GM12878 (cell line): ENCODE measurements around the gene CHTOP. TPM values are rescaled to one million over a fixed set of nuclear protein-coding genes. Genes with fewer than 3 reads are reported as not detected.

Experiments used
- MYC ChIP-seq: IDR thresholded peaks from 2 replicates; pipeline ENCODE4 v1.6.1; 2011; ENCODE audit warnings: mild to moderate bottlenecking, low read length, moderate library complexity, inconsistent platforms; ENCODE audit not compliant: insufficient read depth, insufficient replicate concordance, insufficient read length, severe bottlenecking
- USF2 ChIP-seq: IDR thresholded peaks from 2 replicates; pipeline ENCODE4 v1.6.1; 2011; ENCODE audit warnings: low read depth, low read length, improper control_type of control experiment, borderline replicate concordance
- microRNA-seq: library from miRNA; unstranded; fragments of <30 nt; microRNA quantifications from one replicate; pipeline ENCODE4, GENCODE V29; 2018
- polyA plus RNA-seq, 11 experiments: library from polyadenylated mRNA; depleted of rRNA in 4 of 11; unstranded in 6 of 11; stranded (reverse) in 5 of 11; fragments of >200 nt; fragmentation: Nextera tagmentation in 4 of 11; fragmentation: Illumina TruSeq in 1 of 11; extraction: Ambion mirVana in 4 of 11; extraction: Trizol in 1 of 11; gene quantifications; 1 replicate in 1 of 11; 2 replicates in 10 of 11; pipeline versions ENCODE4 v1.2.1 to v1.2.3, GENCODE V29; 2011 to 2016; ENCODE audit warnings: inconsistent platforms in 2 of 11, missing spikeins in 2 of 11, low read depth in 1 of 11
- small RNA-seq: library from RNA; depleted of rRNA; stranded (forward); fragments of <200 nt; gene quantifications from one replicate; pipeline ENCODE3, GENCODE V24; 2014
- total RNA-seq, 4 experiments: library from RNA; depleted of rRNA in 3 of 4; stranded (reverse); fragments of >200 nt in 3 of 4; fragmentation: Illumina TruSeq in 1 of 4; extraction: Trizol in 1 of 4; gene quantifications; 2 replicates each; pipeline versions ENCODE4 v1.2.1 to v1.2.3, GENCODE V29; 2013 to 2021

The CHTOP gene
- total and polyA plus RNA-seq, 10 of the 15 experiments (the other 5 are each of a cell fraction or from before 2014, with no cell fraction given), result 8.4 to 93.8 (median 52.3) TPM

GRCh38 chr1:153693466-153693865 lies 59.6 kb downstream of the CHTOP start (continued):
- no peak for TF ChIP-seq USF2
- no peak for TF ChIP-seq MYC
- TF ChIP-seq, all 136 proteins: peak for 0

Small RNA genes lying within 50 kb of the gene (microRNA-seq; reads per million reads assigned to microRNA genes)
- not detected for gene MIR8083

Small RNA genes lying within 50 kb of the gene (small RNA-seq; reads per million reads assigned to genes)
- gene MIR8083, result not detected

Other genes starting within 250 kb of the CHTOP start
Only the 7 nearest of the 17 such genes appear.
- not detected in 2 replicates for gene S100A16, start 20.9 kb upstream of the CHTOP start, total RNA-seq (2014; rRNA removed)
- not detected in 2 replicates for gene S100A16, start 20.9 kb upstream of the CHTOP start, total RNA-seq (2014; rRNA removed; fragmentation: Illumina TruSeq; extraction: Trizol)
- 0.51 TPM in 1 of 2 replicates, not detected in the other for gene S100A16, start 20.9 kb upstream of the CHTOP start, total RNA-seq (2021)
- 0.12 and 0.15 TPM in 2 replicates for gene S100A16, start 20.9 kb upstream of the CHTOP start, polyA plus RNA-seq (2011; rRNA removed)
- not detected in 2 replicates for gene S100A16, start 20.9 kb upstream of the CHTOP start, polyA plus RNA-seq (2014; fragmentation: Illumina TruSeq; extraction: Trizol)
- not detected for gene S100A16, start 20.9 kb upstream of the CHTOP start, polyA plus RNA-seq (2014; fragmentation: Nextera tagmentation; extraction: Ambion mirVana)
- gene S100A16, start 20.9 kb upstream of the CHTOP start, polyA plus RNA-seq (2014; rRNA removed), result not detected in 2 replicates
- gene S100A16, start 20.9 kb upstream of the CHTOP start, polyA plus RNA-seq (2016; fragmentation: Nextera tagmentation; extraction: Ambion mirVana), result under 1 TPM; 0.14 to 0.35 TPM
- 0.28 and 0.33 TPM in 2 replicates for gene S100A14, start 17.7 kb upstream of the CHTOP start, total RNA-seq (2014; rRNA removed)
- gene S100A14, start 17.7 kb upstream of the CHTOP start, total RNA-seq (2014; rRNA removed; fragmentation: Illumina TruSeq; extraction: Trizol), result 0.28 TPM in 1 of 2 replicates, not detected in the other
- 0.53 and 0.54 TPM in 2 replicates for gene S100A14, start 17.7 kb upstream of the CHTOP start, total RNA-seq (2021)
- gene S100A14, start 17.7 kb upstream of the CHTOP start, polyA plus RNA-seq (2011; rRNA removed), result 0.58 and 0.89 TPM in 2 replicates
- 0.35 and 0.46 TPM in 2 replicates for gene S100A14, start 17.7 kb upstream of the CHTOP start, polyA plus RNA-seq (2014; fragmentation: Illumina TruSeq; extraction: Trizol)
- under 1 TPM in 1 of 2 experiments, not detected in 1; 0.20 TPM for gene S100A14, start 17.7 kb upstream of the CHTOP start, polyA plus RNA-seq (2014; fragmentation: Nextera tagmentation; extraction: Ambion mirVana)
- 0.28 and 0.77 TPM in 2 replicates for gene S100A14, start 17.7 kb upstream of the CHTOP start, polyA plus RNA-seq (2014; rRNA removed)
- gene S100A14, start 17.7 kb upstream of the CHTOP start, polyA plus RNA-seq (2016; fragmentation: Nextera tagmentation; extraction: Ambion mirVana), result not detected
- gene S100A13, start 6.6 kb upstream of the CHTOP start, total RNA-seq (2014; rRNA removed), result 6.2 and 8.1 TPM in 2 replicates
- 7.9 and 9.1 TPM in 2 replicates for gene S100A13, start 6.6 kb upstream of the CHTOP start, total RNA-seq (2014; rRNA removed; fragmentation: Illumina TruSeq; extraction: Trizol)
- gene S100A13, start 6.6 kb upstream of the CHTOP start, total RNA-seq (2021), result 10.3 and 12.8 TPM in 2 replicates
- 5.6 and 6.6 TPM in 2 replicates for gene S100A13, start 6.6 kb upstream of the CHTOP start, polyA plus RNA-seq (2011; rRNA removed)
- gene S100A13, start 6.6 kb upstream of the CHTOP start, polyA plus RNA-seq (2014; fragmentation: Illumina TruSeq; extraction: Trizol), result 10.1 and 10.3 TPM in 2 replicates
- 10 to 100 TPM; 29.7 to 30.9 TPM for gene S100A13, start 6.6 kb upstream of the CHTOP start, polyA plus RNA-seq (2014; fragmentation: Nextera tagmentation; extraction: Ambion mirVana)
- gene S100A13, start 6.6 kb upstream of the CHTOP start, polyA plus RNA-seq (2014; rRNA removed), result 13.0 and 17.1 TPM in 2 replicates
- gene S100A13, start 6.6 kb upstream of the CHTOP start, polyA plus RNA-seq (2016; fragmentation: Nextera tagmentation; extraction: Ambion mirVana), result 1 to 10 TPM; 5.7 to 7.3 TPM
- not detected in 2 replicates for gene S100A1, start 5.6 kb upstream of the CHTOP start, total RNA-seq (2014; rRNA removed)
- not detected in 2 replicates for gene S100A1, start 5.6 kb upstream of the CHTOP start, total RNA-seq (2014; rRNA removed; fragmentation: Illumina TruSeq; extraction: Trizol)
- gene S100A1, start 5.6 kb upstream of the CHTOP start, total RNA-seq (2021), result not detected in 2 replicates
- not detected in 2 replicates for gene S100A1, start 5.6 kb upstream of the CHTOP start, polyA plus RNA-seq (2011; rRNA removed)
- gene S100A1, start 5.6 kb upstream of the CHTOP start, polyA plus RNA-seq (2014; fragmentation: Illumina TruSeq; extraction: Trizol), result not detected in 2 replicates
- gene S100A1, start 5.6 kb upstream of the CHTOP start, polyA plus RNA-seq (2014; fragmentation: Nextera tagmentation; extraction: Ambion mirVana), result under 1 TPM in 1 of 2 experiments, not detected in 1; 0.13 TPM
- 0.03 TPM in 1 of 2 replicates, not detected in the other for gene S100A1, start 5.6 kb upstream of the CHTOP start, polyA plus RNA-seq (2014; rRNA removed)
- under 1 TPM in 1 of 2 experiments, not detected in 1; 0.29 TPM for gene S100A1, start 5.6 kb upstream of the CHTOP start, polyA plus RNA-seq (2016; fragmentation: Nextera tagmentation; extraction: Ambion mirVana)
- 47.1 and 48.3 TPM in 2 replicates for gene SNAPIN, start 24.6 kb downstream of the CHTOP start, total RNA-seq (2014; rRNA removed)
- 29.7 and 31.4 TPM in 2 replicates for gene SNAPIN, start 24.6 kb downstream of the CHTOP start, total RNA-seq (2014; rRNA removed; fragmentation: Illumina TruSeq; extraction: Trizol)
- 25.7 and 30.8 TPM in 2 replicates for gene SNAPIN, start 24.6 kb downstream of the CHTOP start, total RNA-seq (2021)
- 37.8 and 40.6 TPM in 2 replicates for gene SNAPIN, start 24.6 kb downstream of the CHTOP start, polyA plus RNA-seq (2011; rRNA removed)
- 34.5 and 36.6 TPM in 2 replicates for gene SNAPIN, start 24.6 kb downstream of the CHTOP start, polyA plus RNA-seq (2014; fragmentation: Illumina TruSeq; extraction: Trizol)
- gene SNAPIN, start 24.6 kb downstream of the CHTOP start, polyA plus RNA-seq (2014; fragmentation: Nextera tagmentation; extraction: Ambion mirVana), result 10 to 100 TPM; 12.4 to 25.0 TPM
- gene SNAPIN, start 24.6 kb downstream of the CHTOP start, polyA plus RNA-seq (2014; rRNA removed), result 50.9 and 58.5 TPM in 2 replicates
- 10 to 100 TPM; 74.5 to 78.1 TPM for gene SNAPIN, start 24.6 kb downstream of the CHTOP start, polyA plus RNA-seq (2016; fragmentation: Nextera tagmentation; extraction: Ambion mirVana)
- 309 and 334 TPM in 2 replicates for gene ILF2, start 36.9 kb downstream of the CHTOP start, total RNA-seq (2014; rRNA removed)
- gene ILF2, start 36.9 kb downstream of the CHTOP start, total RNA-seq (2014; rRNA removed; fragmentation: Illumina TruSeq; extraction: Trizol), result 405 and 431 TPM in 2 replicates
- gene ILF2, start 36.9 kb downstream of the CHTOP start, total RNA-seq (2021), result 261 and 266 TPM in 2 replicates
- 452 and 462 TPM in 2 replicates for gene ILF2, start 36.9 kb downstream of the CHTOP start, polyA plus RNA-seq (2011; rRNA removed)
- gene ILF2, start 36.9 kb downstream of the CHTOP start, polyA plus RNA-seq (2014; fragmentation: Illumina TruSeq; extraction: Trizol), result 520 and 601 TPM in 2 replicates
- gene ILF2, start 36.9 kb downstream of the CHTOP start, polyA plus RNA-seq (2014; fragmentation: Nextera tagmentation; extraction: Ambion mirVana), result 100 to 1,000 TPM; 444 to 455 TPM
- 266 and 287 TPM in 2 replicates for gene ILF2, start 36.9 kb downstream of the CHTOP start, polyA plus RNA-seq (2014; rRNA removed)
- 100 to 1,000 TPM; 484 to 487 TPM for gene ILF2, start 36.9 kb downstream of the CHTOP start, polyA plus RNA-seq (2016; fragmentation: Nextera tagmentation; extraction: Ambion mirVana)
- gene NPR1, start 44.6 kb downstream of the CHTOP start, total RNA-seq (2014; rRNA removed), result 0.22 and 0.40 TPM in 2 replicates
- 0.13 and 0.18 TPM in 2 replicates for gene NPR1, start 44.6 kb downstream of the CHTOP start, total RNA-seq (2014; rRNA removed; fragmentation: Illumina TruSeq; extraction: Trizol)
- 0.56 and 0.72 TPM in 2 replicates for gene NPR1, start 44.6 kb downstream of the CHTOP start, total RNA-seq (2021)
- gene NPR1, start 44.6 kb downstream of the CHTOP start, polyA plus RNA-seq (2011; rRNA removed), result 1.3 and 2.1 TPM in 2 replicates
- 0.28 TPM in 1 of 2 replicates, not detected in the other for gene NPR1, start 44.6 kb downstream of the CHTOP start, polyA plus RNA-seq (2014; fragmentation: Illumina TruSeq; extraction: Trizol)
- under 1 TPM in 1 of 2 experiments, not detected in 1; 0.09 TPM for gene NPR1, start 44.6 kb downstream of the CHTOP start, polyA plus RNA-seq (2014; fragmentation: Nextera tagmentation; extraction: Ambion mirVana)
- gene NPR1, start 44.6 kb downstream of the CHTOP start, polyA plus RNA-seq (2014; rRNA removed), result 0.16 and 0.50 TPM in 2 replicates
- gene NPR1, start 44.6 kb downstream of the CHTOP start, polyA plus RNA-seq (2016; fragmentation: Nextera tagmentation; extraction: Ambion mirVana), result under 1 TPM; 0.14 to 0.17 TPM